Small intestine (tissue), 16 donors: ENCODE data around the gene NPY4R. TPM values are rescaled to one million over a fixed set of nuclear protein-coding genes. Genes with fewer than 3 reads are reported as not detected.
"Not testable (repeated sequence)": the region's sequence is repeated elsewhere in the genome, so short reads cannot be mapped to it uniquely, and the experiment has no call there.

Source experiments
- DNase-seq, 2 donors: peaks; one replicate each; pipeline versions ENCODE4 v3.0.0 to v3.0.0-alpha.2; 2013
- FAIRE-seq: peaks from 2 replicates; lab custom pipeline; 2012; peaks lifted over from hg19 to GRCh38; lab: Jason Lieb, UNC
- H3K27ac ChIP-seq, 3 donors: one replicate each; pipeline ENCODE4 v1.5.1; 2013; ENCODE audit warnings: low read length in 2 of 3, mild to moderate bottlenecking in 2 of 3, control low read depth in 1 of 3, inconsistent platforms in 1 of 3, low read depth in 1 of 3, moderate library complexity in 1 of 3
- H3K27me3 ChIP-seq, 3 donors: one replicate each; pipeline ENCODE4 v1.6.1; 2013; ENCODE audit warnings: low read length in 3 of 3, inconsistent platforms in 1 of 3; ENCODE audit not compliant: control insufficient read depth in 3 of 3, insufficient read depth in 3 of 3
- H3K36me3 ChIP-seq, 3 donors: one replicate each; pipeline ENCODE4 v1.6.1; 2013; ENCODE audit warnings: low read length in 3 of 3, inconsistent platforms in 1 of 3, low read depth in 1 of 3, mild to moderate bottlenecking in 1 of 3, moderate library complexity in 1 of 3; ENCODE audit not compliant: control insufficient read depth in 3 of 3, insufficient read depth in 2 of 3
- H3K4me1 ChIP-seq, 3 donors: one replicate each; pipeline ENCODE4 v1.6.1; 2013; ENCODE audit warnings: low read length in 2 of 3, inconsistent platforms in 1 of 3, low read depth in 1 of 3, mild to moderate bottlenecking in 1 of 3, moderate library complexity in 1 of 3; ENCODE audit not compliant: control insufficient read depth in 3 of 3, insufficient read depth in 2 of 3
- H3K4me3 ChIP-seq, 3 donors: one replicate each; pipeline ENCODE4 v1.5.1; 2013; ENCODE audit warnings: low read length in 3 of 3, control low read depth in 1 of 3, inconsistent platforms in 1 of 3, low read depth in 1 of 3, mild to moderate bottlenecking in 1 of 3, moderate library complexity in 1 of 3
- H3K9me3 ChIP-seq, 2 donors: one replicate each; pipeline ENCODE4 v1.6.1; 2013; ENCODE audit warnings: low read depth in 1 of 2, low read length in 1 of 2; ENCODE audit not compliant: control insufficient read depth in 2 of 2, insufficient read depth in 1 of 2
- WGBS, 3 donors: extraction: QIAGEN DNeasy Blood & Tissue Kit; methylation state at CpG; one replicate each; pipeline ENCODE4 v1.1.7; 2013; 5-methylcytosine and 5-hydroxymethylcytosine counted together
- long read RNA-seq, 10 donors: transcript quantifications; one replicate each; lab custom pipeline, GENCODE V29; 2026
- polyA plus RNA-seq, 4 donors: library from polyadenylated mRNA; stranded (reverse) in 3 of 4; unstranded in 1 of 4; fragments of 200-250 nt in 3 of 4; fragments of 120-200 nt in 1 of 4; gene quantifications; one replicate each; pipeline versions ENCODE4 v1.2.1 to v1.2.3, GENCODE V29; 2013
- donor health status: healthy with polysubstance abuse.
- donor health status: control.
- donor health status: control.
- donor health status: Bipolar disorder and iron deficiency.
- donor health status: healthy.

The NPY4R gene
- under 1 TPM in 2 of 4 donors, not detected in 2; 0.73 to 0.78 TPM for polyA plus RNA-seq
- long read RNA-seq, donor 1, partial matches to known transcripts, result 0 of 2 reads
- long read RNA-seq, donor 1, other reads (novel, unspliced or antisense), result 0 of 2 reads
- long read RNA-seq, donor 2, result 0 reads
- long read RNA-seq, donor 3, result 0 reads
- long read RNA-seq, donor 4, result 0 reads
- long read RNA-seq, donor 5, result 0 reads
- long read RNA-seq, donor 6, partial matches to known transcripts, result 0 of 1 reads
- long read RNA-seq, donor 6, other reads (novel, unspliced or antisense), result 0 of 1 reads
- long read RNA-seq, donor 7, result 0 reads
- long read RNA-seq, donor 8, result 0 reads
- long read RNA-seq, donor 9, result 0 reads
- long read RNA-seq, donor 10, partial matches to known transcripts, result 0 of 6 reads
- long read RNA-seq, donor 10, other reads (novel, unspliced or antisense), result 5 of 6 reads

- H3K9me3 ChIP-seq, H3K36me3 ChIP-seq, H3K4me1 ChIP-seq, H3K4me3 ChIP-seq, H3K27me3 ChIP-seq, FAIRE-seq, DNase-seq, H3K27ac ChIP-seq: not testable (repeated sequence)
- WGBS, 3 donors, result 1 to 6% methylated on average over 11 to 16 of the region's 36 CpGs; no CpG with 5 or more reads in 1 of the 3 donors
Measured at GRCh38 chr10:46465765-46466164, at the start of gene NPY4R. NPY4R (minus strand) TSS chr10:46465958; CDS start chr10:46462635, 3,323 bp downstream.

GRCh38 chr10:46515366-46515765 lies 49.6 kb upstream of the NPY4R start:
- no peak for DNase-seq
- H3K36me3 ChIP-seq, result no peaks in the 10 kb centered on the region
- no peak overlapping the region for H3K27ac ChIP-seq
- H3K27me3 ChIP-seq, result no peaks in the 10 kb centered on the region
- H3K4me3 ChIP-seq, result no peak overlapping the region
- no peaks in the 10 kb centered on the region for H3K9me3 ChIP-seq
- no peaks in the 10 kb centered on the region for H3K4me1 ChIP-seq
- no peak for FAIRE-seq

GRCh38 chr10:46514899-46515298 lies 49.1 kb upstream of the NPY4R start:
- no peak for FAIRE-seq
- H3K4me1 ChIP-seq, result no peaks in the 10 kb centered on the region
- 78 to 81% (median 80%) methylated on average over 3 of the region's 3 CpGs for WGBS, 3 donors

GRCh38 chr10:46514431-46514861 lies 48.7 kb upstream of the NPY4R start:
- Histone ChIP-seq H3K4me1 (no peaks in the 10 kb centered on the region), H3K9me3 (no peaks in the 10 kb centered on the region), H3K27ac (no peak overlapping the region), H3K27me3 (no peaks in the 10 kb centered on the region), H3K4me3 (no peak overlapping the region), H3K36me3 (no peaks in the 10 kb centered on the region)
- no peak for FAIRE-seq
- DNase-seq, result no peak
- 78 to 85% (median 80%) methylated on average over 6 of the region's 6 CpGs for WGBS, 3 donors

More at GRCh38 chr10:46514899-46515298, 49.1 kb upstream of the NPY4R start:
- Histone ChIP-seq H3K4me3 (no peak overlapping the region), H3K27me3 (no peaks in the 10 kb centered on the region), H3K36me3 (no peaks in the 10 kb centered on the region), H3K9me3 (no peaks in the 10 kb centered on the region), H3K27ac (no peak overlapping the region)
- DNase-seq, result no peak

GRCh38 chr10:46513333-46513732 lies 47.6 kb upstream of the NPY4R start:
- H3K9me3 ChIP-seq, H3K36me3 ChIP-seq, H3K27ac ChIP-seq, DNase-seq, H3K4me1 ChIP-seq, H3K27me3 ChIP-seq, FAIRE-seq, H3K4me3 ChIP-seq: not testable (repeated sequence)
- WGBS, 3 donors, result no CpG with 5 or more reads among the region's 8 CpGs

- not testable (repeated sequence) for DNase-seq, H3K27ac ChIP-seq, H3K36me3 ChIP-seq, FAIRE-seq, H3K4me3 ChIP-seq, H3K9me3 ChIP-seq, H3K27me3 ChIP-seq, H3K4me1 ChIP-seq
- 0 to 65% (median 34%) methylated on average over 1 to 3 of the region's 7 CpGs for WGBS, 3 donors
Measured at GRCh38 chr10:46512725-46513124, 47.0 kb upstream of the NPY4R start.

GRCh38 chr10:46512002-46512401 lies 46.2 kb upstream of the NPY4R start:
- DNase-seq, H3K9me3 ChIP-seq, H3K36me3 ChIP-seq, H3K4me1 ChIP-seq, H3K27ac ChIP-seq, FAIRE-seq, H3K27me3 ChIP-seq, H3K4me3 ChIP-seq: not testable (repeated sequence)
- no CpG with 5 or more reads among the region's 5 CpGs for WGBS, 3 donors

- FAIRE-seq, DNase-seq, H3K4me3 ChIP-seq, H3K27me3 ChIP-seq, H3K36me3 ChIP-seq, H3K9me3 ChIP-seq, H3K4me1 ChIP-seq, H3K27ac ChIP-seq: not testable (repeated sequence)
- no CpG with 5 or more reads among the region's 3 CpGs for WGBS, 3 donors
Measured at GRCh38 chr10:46499990-46500389, 34.2 kb upstream of the NPY4R start.
